DMS53 treated with DMSO at 0.1 percent for 48 hours (cell line): ENCODE measurements around the gene SFTA2.

ENCODE experiments used
- DNase-seq: peaks from one replicate; lab custom pipeline; 2025; ENCODE audit not compliant: unreplicated experiment; lab: John Stamatoyannopoulos, UW

SFTA2 gene

GRCh38 chr6:30891816-30892538 is 40.0 kb downstream of the SFTA2 start:
- no peak for DNase-seq

- DNase-seq, result no peak
These were observed 40.6 kb downstream of the SFTA2 start for GRCh38 chr6:30891450-30891723.

DNA sequence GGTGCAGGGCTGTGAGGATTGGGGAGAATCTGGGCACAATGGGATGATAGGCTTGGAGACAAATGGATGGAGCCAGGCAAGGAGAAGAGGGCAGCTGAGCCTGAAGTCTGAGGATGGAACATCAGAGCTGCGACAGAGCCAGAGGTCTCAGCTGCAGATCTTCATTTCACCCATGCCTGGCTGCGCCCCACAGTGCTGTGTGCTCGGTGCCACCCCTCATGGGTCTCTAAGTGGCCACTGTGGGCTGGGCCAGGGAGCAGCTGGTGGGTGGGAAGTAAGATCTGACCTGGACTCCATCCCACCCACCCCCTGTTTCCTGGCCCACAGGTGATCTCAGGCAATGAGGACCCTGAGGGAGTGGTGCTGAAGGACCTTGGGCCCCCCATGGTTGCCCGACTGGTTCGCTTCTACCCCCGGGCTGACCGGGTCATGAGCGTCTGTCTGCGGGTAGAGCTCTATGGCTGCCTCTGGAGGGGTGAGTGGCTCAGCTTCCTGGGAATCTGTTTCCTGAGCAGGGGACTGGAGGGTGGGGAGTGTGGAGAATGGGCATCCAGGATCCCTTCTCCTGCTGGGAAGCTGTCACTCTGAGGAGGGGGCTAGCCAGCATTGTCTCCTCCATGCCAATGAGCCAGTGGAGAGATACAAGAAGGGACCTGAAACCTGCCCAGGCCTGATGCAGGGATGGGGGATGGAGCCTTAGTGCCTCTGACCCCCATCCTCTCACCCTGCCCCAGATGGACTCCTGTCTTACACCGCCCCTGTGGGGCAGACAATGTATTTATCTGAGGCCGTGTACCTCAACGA is 41.1 kb downstream of the SFTA2 start:
- DNase-seq, result no peak

DNA sequence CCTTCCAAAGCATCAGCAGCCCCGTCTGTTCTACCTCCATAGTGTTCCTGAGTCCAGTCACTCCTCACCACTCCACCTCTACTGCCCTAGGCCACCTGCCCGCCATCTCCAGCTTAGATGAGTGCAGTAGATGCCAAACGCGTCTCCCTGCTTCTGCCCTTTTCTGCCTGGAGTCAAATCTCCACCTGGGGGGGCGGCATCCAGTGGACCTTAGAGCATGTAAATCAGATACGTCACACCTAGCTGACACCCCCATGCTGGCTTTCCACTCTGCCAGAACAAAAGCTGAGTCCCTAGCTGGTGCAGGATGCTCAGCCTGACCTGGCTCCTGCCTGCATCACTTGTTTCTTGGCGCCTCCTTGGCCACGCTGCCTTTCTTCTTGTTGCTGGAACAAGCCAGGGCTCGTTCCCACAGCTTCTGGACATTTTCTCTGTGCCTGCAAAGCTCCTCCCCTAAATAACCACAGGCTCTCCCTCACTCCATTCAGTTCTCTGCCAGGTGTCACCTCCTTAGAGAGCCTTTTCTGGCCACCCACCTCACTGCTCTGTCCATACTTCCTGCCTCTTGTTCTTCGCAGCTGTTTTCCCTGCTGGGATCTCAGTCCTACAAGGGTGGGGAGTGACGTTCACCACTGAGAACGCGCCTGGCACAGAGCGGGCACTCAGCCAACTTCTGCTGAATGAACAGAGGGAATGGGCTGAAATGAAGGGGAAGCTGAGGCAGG is 41.9 kb downstream of the SFTA2 start:
- no peak for DNase-seq

- DNase-seq, result no peak
These were observed 42.5 kb downstream of the SFTA2 start for GRCh38 chr6:30889496-30889885.

DNA sequence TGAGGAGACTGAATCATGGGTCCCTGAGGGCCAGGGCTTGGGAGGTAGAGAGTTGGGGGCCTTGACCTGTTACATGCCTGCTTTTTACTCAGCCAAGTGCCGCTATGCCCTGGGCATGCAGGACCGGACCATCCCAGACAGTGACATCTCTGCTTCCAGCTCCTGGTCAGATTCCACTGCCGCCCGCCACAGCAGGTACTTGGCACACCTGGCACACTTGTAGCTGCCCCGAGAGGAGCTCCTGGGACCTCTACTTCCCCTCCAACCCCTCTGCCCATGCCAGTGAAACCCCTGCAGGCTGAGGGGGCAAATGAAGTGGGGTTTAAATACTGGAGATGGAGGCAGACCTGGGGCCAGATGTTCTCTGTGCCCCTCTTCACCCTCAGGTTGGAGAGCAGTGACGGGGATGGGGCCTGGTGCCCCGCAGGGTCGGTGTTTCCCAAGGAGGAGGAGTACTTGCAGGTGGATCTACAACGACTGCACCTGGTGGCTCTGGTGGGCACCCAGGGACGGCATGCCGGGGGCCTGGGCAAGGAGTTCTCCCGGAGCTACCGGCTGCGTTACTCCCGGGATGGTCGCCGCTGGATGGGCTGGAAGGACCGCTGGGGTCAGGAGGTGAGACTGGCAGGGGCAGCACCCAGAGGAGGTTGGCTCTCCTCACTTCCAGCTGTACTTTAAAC is 43.0 kb downstream of the SFTA2 start:
- no peak for DNase-seq

- DNase-seq, result no peak
These were observed 43.8 kb downstream of the SFTA2 start for GRCh38 chr6:30887901-30888815.

DNA sequence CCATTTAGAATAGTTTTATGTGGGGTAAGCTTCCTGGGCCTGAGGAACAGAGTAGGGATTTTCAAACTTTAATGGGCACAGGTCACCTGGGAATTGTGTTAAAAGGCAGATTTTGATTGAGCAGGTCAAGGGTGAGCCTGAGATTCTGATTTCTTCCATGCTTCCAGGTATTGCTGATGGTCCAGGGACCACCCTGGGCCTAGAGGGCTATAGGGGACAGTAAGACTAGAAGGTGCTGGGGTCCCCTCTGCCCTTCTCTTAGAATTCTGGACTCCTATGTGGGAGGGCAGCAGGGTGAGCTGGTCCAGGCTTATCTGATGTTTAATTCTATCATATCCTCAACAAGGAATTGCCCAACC is 45.1 kb downstream of the SFTA2 start:
- no peak for DNase-seq

- peak; percentile 66 for DNase-seq
These were observed 45.7 kb downstream of the SFTA2 start for GRCh38 chr6:30885999-30886896.

- DNase-seq, result peak; percentile 12
These were observed 46.4 kb downstream of the SFTA2 start for GRCh38 chr6:30885481-30885998.

- peak; percentile 9 for DNase-seq
These were observed 47.2 kb downstream of the SFTA2 start for GRCh38 chr6:30884521-30885480.

GRCh38 chr6:30883685-30884520 is 48.1 kb downstream of the SFTA2 start, which contains the start of gene DDR1:
DDR1 (plus strand) TSS chr6:30884519; CDS start chr6:30888730, 4,211 bp downstream.
- DNase-seq, result peak; percentile 66

DNA sequence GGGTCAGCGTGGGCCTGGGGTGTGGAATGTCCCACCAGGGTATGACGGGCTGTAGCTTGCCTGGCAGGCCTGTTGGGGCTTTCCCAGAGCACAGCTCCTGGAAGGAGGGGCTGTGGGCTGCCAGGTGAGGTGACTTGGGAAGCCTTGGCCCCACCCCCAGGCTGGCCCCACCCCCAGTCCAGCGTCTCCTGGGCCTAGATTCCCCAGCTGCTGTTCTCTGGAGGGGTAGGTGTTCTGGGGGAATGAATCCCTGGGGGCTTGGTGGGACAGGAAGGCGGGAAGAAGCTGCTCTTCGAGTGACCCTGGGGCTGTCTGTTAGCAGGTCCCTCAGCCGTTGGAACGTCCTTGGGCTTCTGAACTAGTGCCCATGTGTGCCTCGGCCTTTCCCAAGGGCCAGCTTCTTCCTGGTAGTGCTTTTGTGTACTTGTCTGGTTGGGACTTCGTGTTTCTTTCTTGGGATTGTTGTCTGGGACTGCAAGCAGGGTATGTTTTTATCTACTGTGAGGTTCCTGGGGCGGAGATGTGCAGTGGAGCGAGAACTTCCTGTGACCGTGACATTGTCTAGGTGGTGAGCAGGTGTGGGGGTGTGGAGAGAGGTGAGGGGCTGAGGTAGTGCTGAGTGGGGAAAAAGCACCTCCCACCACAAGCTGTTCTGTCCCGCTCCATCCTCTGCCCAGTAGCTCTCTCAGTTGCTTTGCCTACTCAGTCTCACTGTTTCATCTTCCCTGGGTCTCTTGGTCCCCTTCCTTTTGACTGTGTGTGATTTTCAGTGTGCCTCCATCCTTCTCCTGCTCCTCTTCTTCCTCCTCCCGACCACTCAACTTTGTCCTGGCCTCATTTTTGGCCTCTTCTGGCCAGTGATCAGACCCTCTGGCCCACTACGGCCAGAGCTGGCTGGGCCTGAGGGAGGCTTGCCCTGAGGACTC is 48.9 kb downstream of the SFTA2 start:
- DNase-seq, result peak; percentile 76

DNA sequence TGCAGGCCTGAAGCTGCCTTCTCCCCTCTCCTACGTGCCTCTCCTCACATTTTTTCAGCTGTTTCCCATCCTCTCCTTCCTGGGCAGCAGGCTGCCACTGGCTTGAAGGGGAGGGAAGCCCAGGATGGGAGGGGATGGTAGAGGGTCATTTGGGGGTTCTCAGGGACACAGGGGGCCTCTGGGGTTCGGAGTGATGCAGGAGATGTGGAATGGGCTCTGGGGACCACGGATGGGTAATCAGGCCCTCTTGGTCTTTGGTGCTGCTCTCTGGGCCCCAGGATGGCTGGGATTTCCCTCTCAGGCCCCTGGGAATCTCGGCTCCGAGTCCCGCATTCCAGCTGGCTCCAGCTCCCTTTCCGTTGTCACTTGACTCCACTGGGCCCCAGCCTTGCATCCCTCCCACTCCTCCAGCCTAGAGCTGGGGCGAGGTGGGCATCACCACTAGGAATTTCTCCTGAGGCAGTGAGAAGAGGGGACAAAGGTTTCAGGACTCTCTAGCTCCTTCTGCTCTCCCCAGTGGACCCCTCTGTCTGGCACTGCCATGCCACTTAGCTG is 49.7 kb downstream of the SFTA2 start:
- no peak for DNase-seq

GRCh38 chr6:30881392-30882203 is 50.4 kb downstream of the SFTA2 start:
- no peak for DNase-seq
